IMR-90 (cell line): ENCODE results near the gene SLC39A3. TPM values are rescaled to one million over a fixed set of nuclear protein-coding genes. Genes with fewer than 3 reads are reported as not detected.

Experiments
- ATAC-seq: fragments of 200-7000 bp; cut with Tn5 transposase; 2 replicates; pipeline ENCODE4 v1.9.1; 2020; ENCODE audit warnings: low read depth, mild to moderate bottlenecking, moderate library complexity
- BruUV-seq: library from RNA; stranded (reverse); fragments of 400-500 nt; replicated peaks from 2 replicates; lab custom pipeline; 2021; lab: Mats Ljungman, UMichigan
- CTCF ChIA-PET: fragments of 300-600 bp; formaldehyde crosslinking; extraction: SDS; loops from one replicate; lab custom pipeline; 2021; ENCODE audit warnings: antibody characterized with exemption; lab: Yijun Ruan, JAX
- POLR2A ChIA-PET: fragments of 300-600 bp; sonication (Branson Sonifier 250); formaldehyde crosslinking; loops from one replicate; lab custom pipeline; 2022; ENCODE audit warnings: antibody characterized with exemption; ENCODE audit not compliant: unreplicated experiment; lab: Charles Lee
- DNase-seq: peaks from one replicate; pipeline ENCODE4 v3.0.0; 2013
- H2AFZ ChIP-seq: replicated peaks from 2 replicates; pipeline ENCODE3; 2013; ENCODE audit warnings: low read length, mild to moderate bottlenecking; ENCODE audit not compliant: poor library complexity
- H2AK5ac ChIP-seq: 2 replicates; pipeline ENCODE4 v1.6.1; 2013; ENCODE audit warnings: low read depth, low read length, inconsistent platforms
- H2AK9ac ChIP-seq: replicated peaks from 2 replicates; pipeline ENCODE3; 2013; ENCODE audit warnings: mild to moderate bottlenecking, low read depth, low read length, moderate library complexity; ENCODE audit not compliant: poor library complexity
- H2BK120ac ChIP-seq: 2 replicates; pipeline ENCODE4 v1.6.1; 2013; ENCODE audit warnings: low read depth, low read length, inconsistent platforms
- H2BK15ac ChIP-seq: 3 replicates; pipeline ENCODE4 v1.6.1; 2013; ENCODE audit warnings: low read depth, low read length, inconsistent platforms
- H2BK20ac ChIP-seq: 2 replicates; pipeline ENCODE4 v1.6.1; 2013; ENCODE audit warnings: low read depth, mild to moderate bottlenecking, inconsistent platforms, low read length, moderate library complexity
- H2BK5ac ChIP-seq: 2 replicates; pipeline ENCODE4 v1.6.1; 2013; ENCODE audit warnings: mild to moderate bottlenecking, low read depth, low read length, inconsistent platforms; ENCODE audit not compliant: poor library complexity, severe bottlenecking
- H3K14ac ChIP-seq: replicated peaks from 2 replicates; pipeline ENCODE4 v1.6.1; 2013; ENCODE audit warnings: low read depth, low read length, inconsistent platforms
- H3K18ac ChIP-seq: 2 replicates; pipeline ENCODE4 v1.6.1; 2013; ENCODE audit warnings: low read depth, low read length, control low read depth
- H3K23ac ChIP-seq: 2 replicates; pipeline ENCODE4 v1.6.1; 2013; ENCODE audit warnings: low read depth, low read length, inconsistent platforms
- H3K27ac ChIP-seq: 2 replicates; pipeline ENCODE4 v1.5.1; 2013; ENCODE audit warnings: mild to moderate bottlenecking, control low read depth, low read length; ENCODE audit not compliant: insufficient read depth
- H3K27me3 ChIP-seq: 2 replicates; pipeline ENCODE4 v1.6.1; 2013; ENCODE audit warnings: low read length; ENCODE audit not compliant: control insufficient read depth, insufficient read depth
- H3K36me3 ChIP-seq: 2 replicates; pipeline ENCODE4 v1.6.1; 2013; ENCODE audit warnings: low read length, mixed read lengths; ENCODE audit not compliant: control insufficient read depth, insufficient read depth
- H3K4ac ChIP-seq: 2 replicates; pipeline ENCODE4 v1.6.1; 2013; ENCODE audit warnings: low read depth, low read length, inconsistent platforms
- H3K4me1 ChIP-seq: 2 replicates; pipeline ENCODE4 v1.6.1; 2013; ENCODE audit warnings: low read length, mixed read lengths; ENCODE audit not compliant: control insufficient read depth, insufficient read depth
- H3K4me2 ChIP-seq: 2 replicates; pipeline ENCODE4 v1.6.1; 2013; ENCODE audit warnings: low read depth, mild to moderate bottlenecking, control low read depth, low read length, moderate library complexity
- H3K4me3 ChIP-seq: 2 replicates; pipeline ENCODE4 v1.5.1; 2013; ENCODE audit warnings: low read depth, mild to moderate bottlenecking, control low read depth, low read length, moderate library complexity; ENCODE audit not compliant: insufficient read depth
- H3K56ac ChIP-seq: 2 replicates; pipeline ENCODE4 v1.6.1; 2013; ENCODE audit warnings: low read length, inconsistent platforms; ENCODE audit not compliant: insufficient read depth; ENCODE audit errors: extremely low read depth
- H3K79me1 ChIP-seq, 2 experiments: 2 replicates each; pipeline ENCODE4 v1.6.1; 2013; ENCODE audit warnings: low read length in 2 of 2, inconsistent platforms in 1 of 2, low read depth in 1 of 2
- H3K9ac ChIP-seq: 2 replicates; pipeline ENCODE4 v1.6.1; 2013; ENCODE audit warnings: low read depth, low read length, control low read depth
- H3K9me1 ChIP-seq: 2 replicates; pipeline ENCODE4 v1.6.1; 2013; ENCODE audit warnings: low read length, inconsistent platforms; ENCODE audit not compliant: insufficient read depth
- H3K9me3 ChIP-seq: 2 replicates; pipeline ENCODE4 v1.6.1; 2013; ENCODE audit warnings: low read length; ENCODE audit not compliant: control insufficient read depth, insufficient read depth
- H4K20me1 ChIP-seq: 2 replicates; pipeline ENCODE4 v1.6.1; 2013; ENCODE audit warnings: low read length, inconsistent platforms; ENCODE audit not compliant: insufficient read depth
- H4K5ac ChIP-seq: 2 replicates; pipeline ENCODE4 v1.6.1; 2013; ENCODE audit warnings: mild to moderate bottlenecking, low read depth, low read length, control low read depth
- H4K8ac ChIP-seq, 2 experiments: 2 replicates each; pipeline ENCODE4 v1.6.1; 2013; ENCODE audit warnings: low read depth in 2 of 2, low read length in 2 of 2, control low read depth in 1 of 2, inconsistent platforms in 1 of 2
- H4K91ac ChIP-seq: 2 replicates; pipeline ENCODE4 v1.6.1; 2013; ENCODE audit warnings: low read depth, low read length, inconsistent platforms; ENCODE audit not compliant: insufficient read depth
- BHLHE40 ChIP-seq: fragments of 150-350 bp; IDR thresholded peaks from 2 replicates; pipeline ENCODE4 v1.6.1; 2016; ENCODE audit warnings: mild to moderate bottlenecking, low read depth, low read length
- MAZ ChIP-seq: IDR thresholded peaks from 2 replicates; pipeline ENCODE4 v1.6.1; 2012; ENCODE audit warnings: low read depth, mild to moderate bottlenecking, low read length, improper control_type of control experiment, moderate library complexity, borderline replicate concordance
- MXI1 ChIP-seq: IDR thresholded peaks from 2 replicates; pipeline ENCODE4 v1.6.1; 2012; ENCODE audit warnings: low read depth, mild to moderate bottlenecking, low read length, moderate library complexity, borderline replicate concordance
- POLR2A ChIP-seq: IDR thresholded peaks from 2 replicates; pipeline ENCODE4 v1.6.1; 2012; ENCODE audit warnings: mild to moderate bottlenecking, low read depth, low read length
- RAD21 ChIP-seq: IDR thresholded peaks from 2 replicates; pipeline ENCODE4 v1.6.1; 2012; ENCODE audit warnings: low read length, improper control_type of control experiment
- RFX5 ChIP-seq: IDR thresholded peaks from 2 replicates; pipeline ENCODE4 v1.8.0; 2012; ENCODE audit warnings: low read depth, mild to moderate bottlenecking, low read length, moderate library complexity
- WGBS, 2 experiments: methylation state at CpG; one replicate each; pipeline versions ENCODE4 v1.1.5 to v1.1.7; 2013; ENCODE audit warnings: missing lambda C conversion rate in 2 of 2; ENCODE audit not compliant: insufficient read length in 1 of 2; ENCODE audit errors: extremely low coverage in 2 of 2; 5-methylcytosine and 5-hydroxymethylcytosine counted together
- dilution Hi-C: fragments of 300-500 bp; cut with HindIII; formaldehyde crosslinking; loops from one replicate; pipeline ENCODE4 v1.14.3; 2018; ENCODE audit warnings: low sequenced_read_pairs; ENCODE audit not compliant: unreplicated experiment
- in situ Hi-C: fragments of 300-500 bp; cut with MboI; formaldehyde crosslinking; loops from 3 replicates; pipeline ENCODE4 v1.14.3; 2019; ENCODE audit warnings: low sequenced_read_pairs, inconsistent platforms, mixed read lengths
- intact Hi-C: fragments of 100-400 bp; cut with micrococcal nuclease; formaldehyde crosslinking; loops from 2 replicates; pipeline ENCODE4 v1.10.0; 2022
- polyA plus RNA-seq, 3 experiments: library from polyadenylated mRNA; depleted of rRNA; stranded (reverse); fragments of >200 nt; gene quantifications; 2 replicates each; pipeline ENCODE4 v1.2.3, GENCODE V29; 2012; ENCODE audit warnings: low replicate concordance in 1 of 3
- total RNA-seq: library from RNA; depleted of rRNA; stranded (reverse); fragments of >200 nt; gene quantifications from 2 replicates; pipeline ENCODE4 v1.2.3, GENCODE V29; 2012
- TF ChIP-seq, protein P1 (sequence below): fragments of 150-350 bp; IDR thresholded peaks from 2 replicates; pipeline ENCODE4 v1.6.1; 2017; ENCODE audit warnings: mild to moderate bottlenecking, antibody characterized with exemption, low read length, low read depth

SLC39A3 gene
- total and polyA plus RNA-seq, 2 of the 4 experiments (the other 2 are of a cell fraction): 12.4 to 38.2 TPM

DNA sequence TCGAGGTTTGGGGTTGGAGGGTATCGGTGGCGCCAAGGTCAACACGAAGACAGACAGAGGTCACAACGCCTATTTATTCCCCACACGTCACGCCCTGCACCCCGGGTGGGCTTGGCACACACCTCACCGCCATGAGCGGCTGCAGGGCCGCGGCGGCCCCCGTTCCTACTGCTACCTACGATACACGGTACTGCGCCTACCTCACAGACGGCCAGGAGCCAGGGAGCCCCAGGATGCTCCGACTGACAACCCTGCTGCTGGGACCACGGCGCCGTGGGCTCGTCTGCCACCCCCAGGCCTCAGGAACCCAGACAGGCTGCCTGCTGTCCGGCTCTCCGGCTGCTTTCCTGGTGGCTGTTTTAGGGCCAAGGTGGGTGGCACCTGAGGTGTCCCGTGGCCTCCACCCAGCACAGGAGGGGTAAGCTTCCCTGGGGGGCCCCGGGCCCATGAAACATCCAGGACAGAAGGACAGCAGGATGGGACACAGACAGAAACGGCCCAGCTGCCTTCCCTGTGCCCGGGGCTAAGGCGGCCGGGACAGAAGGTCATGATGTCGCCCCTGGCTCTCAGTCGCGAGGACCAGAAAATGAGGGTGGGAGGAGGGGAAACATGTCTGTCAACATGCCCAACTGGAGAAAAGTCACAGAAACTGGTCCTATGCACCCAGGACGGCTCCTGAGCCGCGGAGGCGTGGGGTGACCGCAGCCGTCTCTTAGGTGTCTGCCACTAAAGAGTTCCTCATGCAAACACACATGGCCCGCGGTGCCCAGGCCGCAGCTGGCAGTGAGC lies 15.0 kb upstream of the SLC39A3 start:
- no peak for ATAC-seq

More for the DNA sequence above, 15.0 kb upstream of the SLC39A3 start:
- Histone ChIP-seq H2BK15ac (no peak overlapping the region), H3K4me1 (no peaks in the 10 kb centered on the region), H3K9ac (no peak overlapping the region), H3K23ac (no peak overlapping the region), H3K56ac (no peak overlapping the region), H2AK5ac (no peak overlapping the region), H4K20me1 (no peaks in the 10 kb centered on the region), H3K27me3 (no peaks in the 10 kb centered on the region), H3K18ac (no peak overlapping the region), H3K4me2 (no peak overlapping the region), H4K91ac (no peak overlapping the region), H2BK20ac (no peak overlapping the region), H4K5ac (no peak overlapping the region), H4K8ac (no peak overlapping the region), H2BK5ac (no peak overlapping the region), H3K27ac (no peak overlapping the region), H2AK9ac (no peak overlapping the region), H3K14ac (no peak overlapping the region), H3K79me1 (peaks cover 0 to 9% of the 10 kb centered on the region in 2 experiments; a peak in 3 of 4 replicates), H2AFZ (no peak overlapping the region), H3K9me1 (no peaks in the 10 kb centered on the region; the same call in 1 of the 2 replicates), H3K9me3 (no peaks in the 10 kb centered on the region), H3K4me3 (no peak overlapping the region), H3K4ac (no peak overlapping the region), H2BK120ac (no peak overlapping the region), H3K36me3 (peaks cover 47% of the 10 kb centered on the region)
- in situ Hi-C loops (no loop called here), intact Hi-C loops (no loop called here), dilution Hi-C loops (no loop called here)
- BruUV-seq: no TSS peak
- CTCF ChIA-PET: no interaction called here
- 90% methylated on average over 28 of the region's 43 CpGs; no CpG with 5 or more reads in 1 of the 2 experiments for WGBS, 2 experiments
- TF ChIP-seq BHLHE40 (no peak), MXI1 (no peak), MAZ (no peak), POLR2A (no peak), RAD21 (no peak), RFX5 (no peak)
- TF ChIP-seq, protein P1, sequence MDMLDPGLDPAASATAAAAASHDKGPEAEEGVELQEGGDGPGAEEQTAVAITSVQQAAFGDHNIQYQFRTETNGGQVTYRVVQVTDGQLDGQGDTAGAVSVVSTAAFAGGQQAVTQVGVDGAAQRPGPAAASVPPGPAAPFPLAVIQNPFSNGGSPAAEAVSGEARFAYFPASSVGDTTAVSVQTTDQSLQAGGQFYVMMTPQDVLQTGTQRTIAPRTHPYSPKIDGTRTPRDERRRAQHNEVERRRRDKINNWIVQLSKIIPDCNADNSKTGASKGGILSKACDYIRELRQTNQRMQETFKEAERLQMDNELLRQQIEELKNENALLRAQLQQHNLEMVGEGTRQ: no peak
- POLR2A ChIA-PET: no interaction called here
- no peak for DNase-seq
